Suppressor macrophage (primary cell): Measurements from ENCODE around the gene CDC42BPB.

ENCODE experiments used
- DNase-seq, 4 experiments: peaks; one replicate each; pipeline ENCODE4 v3.0.0-alpha.2; 2020 to 2022

CDC42BPB gene

GRCh38 chr14:102964152-102964730 is 93.1 kb downstream of the CDC42BPB start:
- DNase-seq, result no peak

DNA sequence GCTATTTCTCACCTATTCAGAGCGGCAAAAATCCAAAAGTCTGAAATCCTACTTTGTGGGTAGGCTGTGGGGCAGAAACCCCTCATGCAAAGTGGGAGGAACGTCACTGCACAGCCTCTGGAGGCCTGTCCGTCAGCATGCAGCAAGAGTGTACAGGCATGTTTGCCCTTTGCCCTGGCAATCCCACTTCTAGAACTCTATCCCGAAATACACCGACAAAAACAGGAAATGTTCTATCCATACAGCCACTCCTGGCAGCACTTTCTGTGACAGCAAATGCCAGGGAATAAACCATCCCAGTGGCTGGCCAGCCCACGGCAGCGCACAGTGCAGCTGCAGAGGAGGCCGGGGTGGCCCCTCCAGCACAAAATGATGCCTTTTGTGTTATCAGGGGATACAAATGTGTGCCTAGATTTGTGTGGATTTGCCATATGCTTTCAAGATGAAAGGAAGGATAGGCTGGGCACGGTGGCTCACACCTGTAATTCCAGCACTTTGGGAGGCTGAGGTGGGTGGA is 95.2 kb downstream of the CDC42BPB start:
- no peak for DNase-seq

DNA sequence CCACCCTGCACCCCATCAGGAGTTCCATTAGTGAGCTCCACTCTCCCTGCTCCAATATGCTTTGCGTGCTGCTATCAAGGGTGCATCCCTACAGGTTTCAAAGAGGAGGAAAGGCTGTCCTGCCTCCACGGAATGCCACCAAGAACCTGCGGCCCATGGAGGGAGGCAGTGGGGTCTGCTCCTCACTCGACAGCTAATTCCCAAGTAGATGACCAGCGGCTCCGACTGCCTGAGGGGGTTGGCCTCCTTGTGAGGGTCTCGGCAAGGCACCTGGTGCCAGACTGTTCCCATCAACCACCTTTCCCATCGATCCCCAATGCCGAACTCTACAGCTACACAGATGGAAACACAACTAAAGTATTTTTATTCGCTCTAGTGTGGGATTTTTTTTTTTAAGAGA is 98.9 kb downstream of the CDC42BPB start:
- no peak for DNase-seq

DNA sequence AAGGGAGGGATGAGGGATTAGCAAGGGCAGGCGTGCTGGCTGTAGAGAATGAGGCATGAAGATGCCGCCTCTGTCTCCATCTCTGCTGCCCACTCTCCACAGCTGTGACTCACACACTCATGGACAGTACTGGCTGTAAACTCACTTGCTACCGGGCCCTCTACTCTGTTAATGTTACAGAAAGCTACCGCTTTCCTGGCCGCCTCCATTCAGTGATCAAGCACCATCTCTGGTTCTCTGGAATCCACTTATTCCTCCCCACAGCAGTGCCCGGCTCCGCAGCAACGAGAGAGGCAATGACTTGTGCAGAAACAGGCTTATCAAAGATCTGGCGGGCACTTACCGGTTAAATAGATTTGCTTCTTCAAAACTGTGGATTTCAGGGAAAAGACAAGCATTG is 100.1 kb downstream of the CDC42BPB start:
- peak in 2 of 4 experiments; percentile 16 to 19 for DNase-seq

DNA sequence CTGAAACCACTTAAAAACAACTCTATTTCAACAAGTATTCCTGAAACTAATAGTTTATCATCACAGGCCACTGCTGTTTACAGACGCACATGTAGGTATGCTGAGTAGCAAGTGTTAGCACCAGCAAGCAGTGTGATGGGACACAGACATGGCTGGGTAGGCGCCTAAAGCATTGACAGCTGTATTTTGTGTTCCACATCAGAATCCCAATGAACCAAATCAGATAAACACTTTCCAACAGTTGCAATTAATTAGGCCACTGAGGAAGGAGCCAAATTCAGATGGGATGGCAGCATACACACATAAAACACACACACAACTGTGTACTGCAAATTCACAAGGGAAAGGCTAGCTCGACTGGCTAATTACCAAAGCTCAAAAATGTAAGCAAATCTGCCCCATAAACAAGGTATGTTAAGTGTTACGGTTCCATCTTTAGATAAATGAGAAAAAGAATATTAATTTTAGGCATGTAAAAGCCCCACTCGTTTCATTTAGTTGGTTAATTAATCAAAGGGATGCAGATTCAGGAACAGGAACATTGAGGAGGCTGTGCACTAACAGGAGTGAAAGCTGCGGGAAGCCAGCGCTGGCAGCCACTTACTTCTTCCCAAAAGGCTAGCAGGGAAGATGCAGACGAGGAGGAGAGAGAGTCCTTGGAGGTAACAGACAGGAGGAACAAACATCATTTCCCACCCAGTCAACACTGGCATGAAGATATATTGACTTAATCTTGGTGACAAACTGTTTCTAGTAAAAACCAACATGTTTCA is 101.5 kb downstream of the CDC42BPB start:
- DNase-seq, result no peak

- no peak for DNase-seq
Measured at GRCh38 chr14:102954081-102954789, 103.1 kb downstream of the CDC42BPB start.

- no peak for DNase-seq
Measured at GRCh38 chr14:102953100-102953499, 104.2 kb downstream of the CDC42BPB start.

- DNase-seq, result no peak
Measured at GRCh38 chr14:102952276-102952675, 105.1 kb downstream of the CDC42BPB start.

DNA sequence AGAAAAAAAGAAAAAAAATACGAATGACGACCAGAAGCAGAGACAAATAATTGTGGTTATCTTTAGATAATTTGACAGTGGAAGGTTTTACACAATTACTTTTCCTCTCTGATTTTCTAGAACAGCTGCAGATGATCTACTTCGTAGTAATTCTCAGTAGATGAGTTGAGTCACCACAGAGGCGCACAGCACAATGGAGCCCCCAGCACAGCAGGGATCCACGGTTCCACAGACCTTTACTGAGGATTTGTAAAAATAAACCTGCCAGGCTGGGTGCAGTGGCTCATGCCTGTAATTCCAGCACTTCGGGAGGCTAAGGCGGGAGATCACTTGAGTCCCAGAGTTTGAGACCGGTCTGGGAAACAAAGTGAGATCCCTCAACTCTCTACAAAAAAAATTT is 105.5 kb downstream of the CDC42BPB start:
- no peak for DNase-seq

GRCh38 chr14:102951034-102951433 is 106.3 kb downstream of the CDC42BPB start:
- no peak for DNase-seq

GRCh38 chr14:102949801-102950451 is 107.4 kb downstream of the CDC42BPB start:
- DNase-seq, result no peak

- DNase-seq, result peak; percentile 59 to 85 (median 72)
Measured at GRCh38 chr14:102949062-102949800, 108.1 kb downstream of the CDC42BPB start.

DNA sequence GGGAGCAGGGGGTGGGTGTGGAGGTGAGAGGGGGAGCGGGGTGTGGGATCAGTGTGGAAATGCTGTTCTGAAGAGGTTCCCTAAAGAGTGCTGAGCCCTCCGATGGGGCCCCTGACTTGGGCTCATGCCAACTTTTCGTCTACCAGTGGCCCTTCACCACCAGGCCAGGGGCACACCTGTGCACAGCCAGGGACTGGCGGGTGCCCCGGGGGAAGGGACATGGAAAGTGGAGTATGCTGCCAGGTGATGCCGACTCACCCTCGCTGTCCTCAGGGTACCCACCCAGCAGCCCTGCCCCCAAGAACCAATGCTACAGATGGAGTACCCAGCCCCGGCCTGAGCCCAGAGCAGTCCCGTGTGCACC is 108.7 kb downstream of the CDC42BPB start:
- no peak for DNase-seq

DNA sequence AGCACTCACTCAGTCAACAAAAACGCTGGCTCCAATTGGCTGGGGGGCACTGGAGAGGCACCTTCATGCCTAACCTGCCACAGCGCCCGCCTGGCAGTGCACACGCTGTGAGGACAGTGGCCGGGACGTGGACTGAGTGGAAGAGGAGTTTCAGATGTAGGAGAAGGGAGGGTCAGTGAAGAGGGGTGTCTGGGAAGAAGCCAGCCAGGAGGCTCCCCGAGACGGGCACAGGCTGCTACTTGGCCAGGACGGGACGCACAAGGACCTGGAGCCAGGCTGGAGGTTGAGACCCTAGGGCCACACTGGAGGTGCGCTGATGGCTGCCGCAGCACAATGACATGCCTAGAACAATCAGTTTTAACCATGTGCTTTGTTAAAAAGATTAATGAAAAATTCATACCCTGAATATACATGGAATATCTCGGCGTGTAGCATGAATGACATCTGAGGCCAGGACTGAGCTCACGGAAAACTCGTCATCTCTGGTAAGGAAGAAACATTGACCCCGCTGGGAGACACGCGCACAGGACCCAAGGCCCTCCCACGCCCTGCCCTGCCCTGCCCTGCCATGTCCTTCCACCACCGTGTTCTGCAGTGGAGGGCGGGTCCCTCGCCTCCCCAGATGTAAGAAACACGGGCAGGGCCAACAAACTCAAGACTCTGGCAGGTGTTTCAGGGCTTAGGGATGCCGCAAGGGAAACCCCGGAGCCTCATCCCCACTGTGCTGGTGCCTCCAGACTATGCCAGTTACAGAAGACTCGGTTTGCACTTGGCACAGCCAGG is 109.8 kb downstream of the CDC42BPB start:
- DNase-seq, result no peak

- DNase-seq, result no peak
Measured at GRCh38 chr14:102945346-102946130, 111.8 kb downstream of the CDC42BPB start.

DNA sequence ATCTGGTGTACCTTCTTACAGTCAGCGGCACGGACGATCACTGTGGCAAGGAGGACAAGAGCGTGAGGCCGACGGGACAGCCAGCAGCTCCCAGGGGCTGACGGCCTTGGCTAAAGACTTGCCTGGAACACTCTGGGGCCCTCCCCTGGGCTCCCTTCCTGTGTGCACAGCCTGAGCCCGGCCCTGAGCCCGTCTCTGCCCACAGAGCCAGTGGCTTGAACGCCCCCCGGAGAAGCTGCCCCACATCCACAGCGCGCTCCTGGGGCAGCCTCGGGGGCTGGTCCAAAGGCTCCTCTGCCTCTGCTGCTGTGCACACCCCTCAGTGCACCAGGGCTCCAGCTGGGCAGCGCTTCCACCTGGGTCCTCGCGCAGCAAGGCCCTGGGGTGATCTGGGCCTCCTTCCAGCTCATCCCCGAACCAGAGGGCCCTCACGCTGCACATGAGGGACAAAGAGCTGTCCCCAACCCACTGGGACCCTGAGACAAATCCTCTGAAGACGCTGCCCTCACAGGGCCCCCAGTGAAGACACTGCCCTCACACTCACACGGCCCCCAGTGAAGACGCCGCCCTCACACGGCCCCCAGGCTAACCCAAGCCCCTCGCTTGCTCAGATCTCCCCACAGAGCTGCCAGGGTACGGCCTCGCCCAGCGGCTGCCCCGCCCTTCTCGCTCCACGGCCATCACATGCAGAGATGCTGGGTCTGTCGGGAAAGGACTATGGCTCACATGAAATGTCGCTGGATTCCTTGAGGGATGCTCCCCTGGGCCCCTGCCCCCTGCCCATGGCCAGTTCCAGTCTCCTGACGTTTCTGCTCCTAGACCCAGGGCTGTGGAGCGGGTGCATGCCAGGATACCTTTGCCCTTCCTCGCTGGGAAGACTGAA is 112.7 kb downstream of the CDC42BPB start:
- no peak for DNase-seq

DNA sequence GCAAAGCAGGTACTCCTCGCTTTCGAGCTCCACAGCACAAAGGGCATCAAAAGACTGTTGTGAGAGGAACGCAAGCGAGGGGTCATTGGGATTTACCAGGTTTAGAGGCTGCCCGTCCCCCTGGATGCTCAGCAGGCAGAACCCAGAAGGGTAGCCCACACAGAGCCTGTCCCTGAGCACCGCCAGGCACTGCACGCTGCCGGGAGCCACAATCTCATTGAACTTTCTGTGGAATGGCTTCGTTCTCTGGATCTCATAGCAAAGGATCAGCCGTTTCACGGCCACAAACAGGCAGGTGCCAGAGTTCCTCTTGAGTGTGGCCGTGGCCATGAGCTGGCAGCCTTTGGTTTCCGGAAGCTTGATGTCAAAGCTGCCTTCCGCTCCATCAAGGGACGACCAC is 113.4 kb downstream of the CDC42BPB start:
- no peak for DNase-seq

GRCh38 chr14:102943454-102943853 is 113.9 kb downstream of the CDC42BPB start:
- DNase-seq, result no peak

DNA sequence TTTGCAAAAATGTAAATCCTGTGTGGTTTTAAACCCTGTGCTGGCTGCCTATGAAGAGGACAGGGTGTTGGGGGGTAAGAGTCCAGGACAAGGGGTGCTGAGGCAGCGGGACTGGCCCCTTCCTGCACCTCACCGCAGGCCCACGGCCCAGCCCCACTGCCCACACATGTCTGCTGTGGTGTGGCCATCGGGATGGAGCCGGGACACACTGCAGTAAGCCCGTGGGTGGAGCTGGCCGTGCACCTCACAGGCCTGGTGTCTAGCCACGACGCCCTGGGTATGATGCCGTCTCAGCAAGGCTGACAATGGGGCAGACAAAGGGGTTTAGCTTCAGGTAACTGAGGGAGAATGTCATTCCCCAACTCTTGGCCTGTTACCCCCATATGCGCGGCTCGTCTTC is 115.3 kb downstream of the CDC42BPB start:
- DNase-seq, result no peak
